HFF-Myc (cell line): ENCODE measurements around the gene NUP188.

Experiments used
- DNase-seq: peaks from one replicate; pipeline ENCODE4 v3.0.0-alpha.2; 2011; ENCODE audit warnings: low read depth; ENCODE audit errors: extremely low read depth
- H3K4me3 ChIP-seq: replicated peaks from 2 replicates; pipeline ENCODE4 v1.5.1; 2011; ENCODE audit warnings: low read depth, mild to moderate bottlenecking, control low read depth, low read length
- CTCF ChIP-seq: IDR thresholded peaks from 2 replicates; pipeline ENCODE4 v1.5.1; 2012; ENCODE audit warnings: mild to moderate bottlenecking, low read depth, low read length, control low read depth; ENCODE audit errors: missing control alignments

Gene NUP188

GRCh38 chr9:128947527-128948301 is at the start of gene NUP188, which contains the start of gene DOLK:
TSS of gene NUP188 (plus strand) at chr9:128947699. CDS start at chr9:128947720, 21 bp downstream.
TSS of gene DOLK (minus strand) at chr9:128947603. CDS start at chr9:128947303, 300 bp downstream.
- DNase-seq: peak; percentile 60
- peak within 1 kb of the TSS; percentile 96 for H3K4me3 ChIP-seq
- no peak for TF ChIP-seq CTCF

GRCh38 chr9:128898382-128898781 is 49.1 kb upstream of the NUP188 start:
- no peak for DNase-seq
- TF ChIP-seq CTCF: no peak
- no peak overlapping the region for H3K4me3 ChIP-seq

GRCh38 chr9:128898845-128899565 is 48.5 kb upstream of the NUP188 start:
- no peak for DNase-seq
- H3K4me3 ChIP-seq: no peak overlapping the region
- no peak for TF ChIP-seq CTCF

GRCh38 chr9:128899566-128900322 is 47.8 kb upstream of the NUP188 start:
- no peak for DNase-seq
- H3K4me3 ChIP-seq: no peak overlapping the region
- no peak for TF ChIP-seq CTCF

- no peak for TF ChIP-seq CTCF
- DNase-seq: no peak
- H3K4me3 ChIP-seq: no peak overlapping the region
These were observed 46.1 kb upstream of the NUP188 start for GRCh38 chr9:128901379-128901778.

GRCh38 chr9:128901822-128902221 is 45.7 kb upstream of the NUP188 start:
- DNase-seq: no peak
- no peak for TF ChIP-seq CTCF
- H3K4me3 ChIP-seq: no peak overlapping the region
